NCI-H146 treated with DMSO at 0.1 percent for 48 hours (cell line): ENCODE measurements around the gene MPRIP.
"Not testable (repeated sequence)": the region's sequence is repeated elsewhere in the genome, so short reads cannot be mapped to it uniquely, and the experiment has no call there.

Experiments
- DNase-seq: peaks from one replicate; lab custom pipeline; 2025; ENCODE audit not compliant: unreplicated experiment; lab: John Stamatoyannopoulos, UW

MPRIP gene

DNA sequence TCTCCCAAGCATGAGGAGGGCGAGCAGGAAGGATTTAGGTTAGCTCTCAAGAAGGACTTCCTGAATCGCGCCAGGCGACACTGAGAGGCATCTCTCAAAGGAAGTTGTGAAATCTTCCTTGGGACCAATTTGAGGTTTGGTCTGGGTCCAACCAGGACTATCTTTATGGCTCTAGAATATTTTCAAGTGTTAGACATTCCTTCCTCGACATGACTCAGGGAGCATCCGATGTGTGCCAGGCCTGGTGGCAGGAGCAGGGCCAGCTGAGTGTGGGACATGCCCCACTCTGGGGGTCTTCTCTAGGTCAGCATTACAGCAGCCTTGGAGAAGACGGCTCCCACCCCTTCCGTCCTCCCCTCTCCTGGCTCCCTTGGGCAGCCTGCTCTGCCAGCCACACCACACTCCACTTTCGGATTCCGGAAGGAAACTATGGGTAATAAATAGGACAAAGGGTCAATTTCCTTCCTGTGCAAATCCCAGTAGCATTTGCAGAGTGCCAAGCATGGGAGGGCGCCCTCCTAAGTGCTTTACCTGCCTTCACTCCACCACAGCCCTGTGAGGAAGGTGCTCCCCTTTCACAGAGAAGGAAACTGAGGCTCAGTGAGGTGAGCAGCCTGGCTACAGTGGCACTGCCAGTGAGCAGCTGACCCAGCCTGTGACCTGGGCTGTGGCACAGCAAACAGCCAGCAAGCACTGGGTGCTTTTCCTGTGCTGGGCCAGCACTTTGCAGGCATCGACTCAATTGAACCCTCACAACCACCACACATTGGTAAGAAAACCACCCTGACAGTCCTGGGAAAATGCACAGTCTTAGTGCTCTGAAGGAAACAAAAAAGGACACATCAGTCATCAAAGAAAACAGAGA lies 31.0 kb upstream of the MPRIP start:
- not testable (repeated sequence) for DNase-seq

DNA sequence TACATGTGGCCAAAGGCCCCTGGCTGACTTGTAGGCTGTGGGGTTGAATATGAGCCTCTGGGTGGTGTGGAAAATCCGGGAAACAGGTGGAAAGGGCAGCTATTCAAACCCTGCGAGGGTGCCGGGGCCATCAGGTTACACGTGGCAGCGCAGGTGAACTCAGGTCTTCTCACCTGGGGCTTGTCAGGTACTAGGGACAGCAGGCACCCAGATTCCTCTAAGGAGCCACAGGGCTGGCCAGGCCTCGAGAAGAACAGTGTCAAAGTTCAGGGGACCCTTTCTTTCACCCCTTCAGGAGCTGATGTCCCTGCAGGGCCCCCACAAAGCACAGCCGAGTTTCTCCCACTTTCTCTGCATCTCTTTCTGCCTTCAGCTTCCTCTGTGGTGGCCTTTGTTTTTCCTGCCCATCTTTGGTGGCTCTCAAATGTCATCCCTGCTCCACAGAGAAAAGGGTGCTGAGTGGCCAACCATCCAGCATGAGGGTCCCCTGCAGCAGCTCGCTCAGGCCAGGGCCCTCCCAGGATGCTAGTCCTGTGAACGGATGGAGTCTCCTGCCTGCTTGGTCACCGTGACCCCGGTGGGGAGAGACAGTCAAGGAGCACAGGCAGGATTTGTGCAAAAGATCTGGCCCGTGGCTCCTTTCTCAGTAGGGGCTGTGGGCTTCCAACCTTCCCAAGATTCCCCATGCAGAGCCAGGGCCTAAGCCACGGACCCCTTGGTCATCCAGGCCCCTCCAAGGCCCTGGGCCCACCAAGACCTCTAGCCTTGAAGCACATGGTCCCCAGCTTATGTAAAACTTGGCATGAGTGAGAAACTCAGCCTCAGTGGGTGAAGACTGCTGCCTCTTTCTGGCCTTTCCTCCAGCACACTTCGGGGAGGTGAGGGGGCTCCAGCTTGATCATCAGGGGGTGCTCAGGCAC lies 28.2 kb upstream of the MPRIP start:
- DNase-seq = not testable (repeated sequence)

DNA sequence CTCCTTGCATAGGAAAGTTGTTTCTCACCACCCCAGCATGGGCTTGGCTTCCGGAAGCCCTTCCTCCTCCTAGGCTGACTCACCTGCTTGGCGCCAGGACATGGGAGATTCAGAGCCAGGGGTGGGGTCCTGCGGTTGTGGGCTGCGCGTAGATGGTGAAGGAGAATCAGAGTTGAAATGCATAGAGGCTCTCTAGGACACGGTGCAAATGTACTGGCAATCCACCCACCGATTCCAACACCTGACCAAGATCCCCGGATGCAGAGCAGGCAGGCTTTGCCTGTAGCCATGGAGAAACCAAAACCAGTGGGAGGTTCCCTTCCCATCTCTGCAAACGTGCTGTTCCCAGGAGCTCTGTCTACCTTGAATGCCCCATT lies 27.5 kb upstream of the MPRIP start:
- not testable (repeated sequence) for DNase-seq

DNA sequence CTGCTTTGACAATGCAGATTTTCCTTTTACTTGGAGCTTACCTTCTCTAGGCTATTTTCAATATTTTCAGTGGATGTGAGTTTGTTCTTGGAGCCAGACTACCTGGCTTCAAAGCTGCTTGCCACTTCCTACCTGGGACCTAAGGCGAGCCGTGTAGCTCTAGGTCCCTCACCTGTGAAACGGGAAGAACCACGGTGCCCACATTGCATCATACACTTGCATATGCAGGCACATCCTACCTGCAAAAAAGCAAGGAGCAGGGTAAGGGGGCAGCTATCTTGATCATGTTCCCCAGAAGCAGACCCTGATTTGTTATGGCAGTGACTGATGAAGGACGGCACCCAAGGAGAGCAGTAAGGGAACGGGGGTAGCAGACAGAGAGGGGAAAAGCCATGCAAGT lies 27.0 kb upstream of the MPRIP start:
- DNase-seq = no peak

DNA sequence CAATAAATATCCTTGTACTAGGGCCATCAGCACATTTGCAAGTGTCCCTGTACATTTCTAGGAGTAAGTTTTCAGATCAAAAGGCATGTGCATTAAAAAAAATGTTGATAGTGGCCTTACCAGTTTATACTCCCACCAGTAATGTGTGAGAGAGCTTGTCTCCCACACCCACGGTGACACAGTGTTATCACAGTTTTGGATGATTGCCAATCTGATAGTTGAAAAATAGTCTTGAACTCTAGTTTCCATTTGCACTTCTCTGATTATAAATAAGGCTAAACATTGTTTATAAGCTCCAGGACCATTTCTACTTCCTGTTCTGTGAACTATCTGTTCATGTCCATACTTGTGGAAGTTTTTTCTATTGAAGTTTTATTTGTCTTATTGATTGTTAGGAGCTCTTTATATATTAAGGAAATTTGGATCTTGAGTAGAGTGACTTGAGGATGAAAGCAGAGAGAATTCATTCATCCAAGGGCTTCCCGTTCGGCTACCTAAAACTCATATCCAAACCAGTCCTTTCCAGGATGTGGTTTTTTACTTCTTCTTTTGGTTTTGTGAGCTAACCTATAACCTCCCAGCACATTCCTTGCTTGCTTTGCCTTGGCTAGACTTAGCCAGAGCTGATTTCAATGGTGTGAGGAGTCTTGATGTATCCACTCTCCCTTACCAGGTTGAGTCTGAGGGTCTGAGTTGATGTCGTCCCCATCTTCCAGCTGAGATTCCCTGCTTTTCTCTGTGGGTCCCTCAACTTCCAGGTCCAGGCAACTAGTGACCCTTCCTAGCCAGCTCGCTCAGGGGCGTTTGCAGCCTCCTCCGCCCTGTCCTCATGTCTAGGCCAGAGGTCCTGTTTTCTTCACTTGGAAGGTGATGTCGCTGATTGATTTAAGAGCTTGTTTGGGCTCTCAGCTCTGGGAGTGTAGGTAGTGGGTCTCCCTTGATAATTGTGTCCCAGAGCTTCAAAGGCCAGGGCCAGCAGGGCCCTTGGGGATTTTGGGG lies 25.8 kb upstream of the MPRIP start:
- not testable (repeated sequence) for DNase-seq

DNA sequence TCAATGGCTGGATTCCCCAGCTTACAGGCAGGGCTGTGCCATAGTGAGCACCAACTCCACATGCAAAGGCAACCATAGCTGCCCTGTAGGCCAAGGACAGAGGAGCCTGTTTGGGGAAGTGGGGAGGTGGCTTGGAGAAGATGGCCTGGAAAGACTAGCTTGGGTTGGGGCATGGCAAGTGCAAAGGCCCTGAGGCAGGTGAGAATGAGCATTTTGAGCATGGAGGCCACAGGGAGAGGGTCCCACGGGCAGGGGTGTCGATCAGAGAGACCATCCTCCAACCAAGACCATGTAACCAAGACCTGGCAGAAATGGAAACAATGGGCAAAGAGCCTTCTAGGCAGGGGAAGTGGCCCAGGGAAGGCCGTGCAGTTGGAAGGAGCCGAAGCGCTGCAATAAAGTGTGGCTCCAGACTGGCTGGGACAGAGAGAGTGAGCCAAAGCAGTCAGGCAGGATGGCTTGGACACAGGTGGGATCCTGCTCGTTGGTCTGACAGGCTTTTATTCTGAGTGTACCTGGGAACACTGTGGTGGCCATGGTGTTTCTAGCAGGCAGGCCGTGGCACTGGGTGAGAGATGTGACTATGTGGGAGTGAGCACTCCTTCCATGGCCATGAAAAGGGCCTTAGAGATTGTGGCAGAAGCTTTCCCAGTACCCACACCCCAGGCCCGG lies 24.8 kb upstream of the MPRIP start:
- DNase-seq = no peak

DNA sequence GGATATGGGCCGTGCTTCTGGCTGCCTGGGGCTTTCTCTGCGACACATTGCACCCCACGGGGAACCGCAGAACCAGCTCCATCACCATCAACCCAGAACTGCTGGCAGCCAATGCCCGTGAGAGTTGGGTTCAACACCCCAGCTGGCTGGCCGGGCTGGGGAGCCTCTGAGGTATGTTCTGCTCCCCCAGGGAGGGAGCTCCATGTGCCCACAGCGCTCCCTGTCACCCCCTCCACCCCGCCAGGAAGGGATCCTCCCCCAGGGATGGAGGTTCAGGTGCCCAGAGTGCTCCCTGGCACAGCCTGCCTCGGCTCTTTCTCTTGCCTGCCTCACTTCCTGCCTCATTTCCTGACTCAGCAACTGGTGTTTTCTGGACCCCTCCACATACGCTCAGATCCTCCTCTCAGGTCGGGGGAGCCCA lies 24.2 kb upstream of the MPRIP start:
- no peak for DNase-seq

DNA sequence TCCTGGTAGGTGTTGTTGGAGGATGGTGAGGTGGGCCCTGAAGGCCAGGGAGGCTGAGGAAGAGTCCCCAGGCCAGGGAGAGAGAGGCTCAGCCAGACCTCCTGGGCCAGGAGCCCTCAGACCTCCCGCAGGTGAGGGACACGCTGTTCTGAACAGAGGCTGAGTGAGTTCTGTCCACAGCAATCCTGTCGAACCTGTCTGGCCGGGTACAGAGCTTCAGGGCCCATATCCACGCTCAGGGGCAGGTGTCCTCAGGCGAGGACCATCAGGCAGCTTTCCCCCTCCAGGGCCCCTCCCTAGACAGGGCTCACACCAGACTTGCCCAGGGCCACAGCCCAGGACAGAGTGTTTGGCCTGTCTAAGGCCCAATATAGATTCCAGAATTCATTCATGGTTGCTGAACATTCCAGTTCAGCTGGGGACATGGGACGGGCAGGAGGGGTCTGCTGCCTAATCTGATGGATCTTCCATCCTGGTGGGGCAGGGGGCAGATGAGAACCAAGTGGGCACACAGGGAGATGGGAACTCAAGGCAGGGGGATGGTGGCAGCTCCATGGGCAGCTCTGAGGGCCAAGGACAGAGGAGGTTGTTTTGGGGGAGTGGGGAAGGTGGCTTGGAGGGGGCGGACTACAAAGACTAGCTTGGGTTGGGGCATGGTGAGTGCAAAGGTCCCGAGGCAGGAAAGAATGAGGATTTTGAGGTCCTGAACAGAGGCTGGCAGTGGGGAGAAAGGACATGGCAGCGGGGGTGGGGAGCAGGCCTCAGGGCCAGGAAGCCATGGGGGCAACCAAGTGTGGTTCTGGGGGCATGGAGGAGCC lies 23.4 kb upstream of the MPRIP start:
- no peak for DNase-seq

DNA sequence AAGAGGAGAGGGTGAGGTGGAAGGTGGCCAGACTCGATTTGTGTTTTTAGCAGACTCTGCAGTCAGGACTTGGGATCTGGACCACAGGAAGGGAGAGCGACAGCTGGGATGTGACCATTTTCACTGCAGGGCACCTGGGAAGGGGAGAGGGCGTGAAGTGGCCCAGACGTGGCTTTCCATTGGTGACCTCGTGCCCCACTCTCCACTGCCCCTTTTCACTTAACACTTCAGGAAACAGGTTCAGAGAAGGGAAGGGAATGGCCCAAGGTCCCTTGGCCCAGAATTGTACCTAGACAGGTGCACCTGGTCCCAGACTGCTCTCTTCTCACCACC lies 22.9 kb upstream of the MPRIP start:
- DNase-seq = no peak

DNA sequence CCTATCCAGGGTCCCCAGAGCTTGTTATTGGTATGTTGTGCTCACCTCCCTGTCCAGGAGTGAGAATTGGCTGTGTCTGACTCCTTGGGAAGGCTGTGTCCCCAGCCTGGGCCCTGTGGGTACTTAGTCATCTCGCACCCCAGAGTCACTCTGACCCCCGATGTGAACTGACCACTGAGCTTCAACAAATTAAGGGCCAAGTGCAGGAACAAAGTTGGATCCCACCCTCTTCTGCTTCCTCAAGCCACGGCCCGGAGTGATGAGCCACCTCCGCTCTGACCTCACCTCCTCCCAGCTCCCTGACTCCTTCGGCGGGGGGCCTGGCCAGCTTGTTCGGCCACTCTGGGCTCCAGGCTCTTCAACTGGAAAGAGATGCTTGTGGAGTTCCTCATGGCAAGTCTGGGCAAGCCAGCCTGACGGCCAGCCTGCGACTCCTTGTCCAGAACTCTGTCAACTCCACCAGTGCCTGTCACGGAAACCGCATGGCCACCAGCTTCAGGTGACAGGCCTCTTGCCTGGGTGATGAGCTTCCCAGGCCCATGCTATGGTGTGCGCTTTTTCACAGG lies 22.3 kb upstream of the MPRIP start:
- no peak for DNase-seq

DNA sequence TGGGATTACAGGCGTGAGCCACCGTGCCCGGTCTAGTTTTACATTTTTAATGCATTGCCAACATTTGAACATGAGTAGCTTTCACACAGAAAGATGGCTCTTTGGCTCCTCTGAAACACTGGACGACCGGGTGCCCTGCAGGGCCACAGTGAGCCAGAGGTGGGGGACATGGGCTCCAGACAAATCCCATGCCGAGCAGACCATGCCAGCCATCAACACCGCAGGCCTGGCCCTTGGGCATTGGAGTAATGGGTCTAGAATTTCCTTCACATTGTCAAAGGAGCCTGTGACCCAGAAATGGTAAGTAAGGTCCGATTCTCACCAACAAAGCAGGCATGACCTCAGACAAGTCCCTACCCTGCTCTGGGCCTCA lies 21.4 kb upstream of the MPRIP start:
- no peak for DNase-seq

DNA sequence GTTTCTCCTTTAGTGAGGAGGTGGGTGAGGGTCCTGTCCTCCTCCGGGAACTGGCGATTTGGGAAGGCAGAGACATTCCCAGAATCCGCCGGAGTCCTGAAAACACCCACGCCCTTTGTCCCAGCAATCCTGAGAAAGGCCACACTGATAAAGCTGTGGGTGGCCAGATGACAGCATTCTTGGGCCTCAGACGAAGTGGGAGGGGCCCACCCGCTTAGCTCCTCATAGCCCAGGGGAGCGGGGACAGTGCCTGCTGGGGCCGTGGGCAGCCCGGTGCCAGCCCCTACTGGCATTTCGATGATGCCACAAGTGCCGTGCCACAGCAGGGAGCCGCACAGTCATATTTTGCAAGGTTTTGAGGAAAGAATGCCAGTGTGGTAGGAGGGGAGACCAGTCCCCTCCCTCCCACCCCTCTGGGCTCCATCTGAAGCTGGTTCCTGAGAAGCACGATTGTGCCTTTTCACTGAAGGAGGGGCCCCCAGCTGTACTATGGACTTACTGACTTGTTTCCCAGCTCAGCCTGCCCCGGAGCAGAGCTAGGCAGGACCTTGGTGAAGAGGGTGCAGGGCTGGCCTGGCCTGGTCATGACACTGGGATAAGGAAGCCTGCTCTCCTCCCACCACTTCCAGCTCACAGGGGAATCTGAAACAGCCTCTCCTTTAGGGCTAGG lies 20.9 kb upstream of the MPRIP start:
- no peak for DNase-seq

DNA sequence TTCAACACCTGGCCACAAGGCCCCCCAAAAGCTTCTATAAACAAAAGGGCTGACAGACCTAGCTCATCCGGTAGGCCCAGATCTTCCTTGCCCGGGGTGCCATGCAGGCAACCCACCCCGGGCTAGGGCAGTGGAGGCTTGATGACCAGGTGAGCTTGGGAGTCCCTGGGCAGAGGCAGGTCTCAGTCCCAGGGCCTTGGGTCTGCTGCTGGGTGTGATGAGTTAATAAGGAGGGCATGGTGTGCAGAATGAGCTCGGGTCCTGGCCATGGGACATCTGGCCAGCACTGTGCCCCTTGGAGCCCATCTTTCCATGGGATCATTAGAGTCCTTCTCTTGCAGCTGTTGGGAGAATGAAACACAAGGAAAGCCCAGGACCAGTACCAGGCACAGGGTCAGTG lies 20.2 kb upstream of the MPRIP start:
- DNase-seq = no peak

DNA sequence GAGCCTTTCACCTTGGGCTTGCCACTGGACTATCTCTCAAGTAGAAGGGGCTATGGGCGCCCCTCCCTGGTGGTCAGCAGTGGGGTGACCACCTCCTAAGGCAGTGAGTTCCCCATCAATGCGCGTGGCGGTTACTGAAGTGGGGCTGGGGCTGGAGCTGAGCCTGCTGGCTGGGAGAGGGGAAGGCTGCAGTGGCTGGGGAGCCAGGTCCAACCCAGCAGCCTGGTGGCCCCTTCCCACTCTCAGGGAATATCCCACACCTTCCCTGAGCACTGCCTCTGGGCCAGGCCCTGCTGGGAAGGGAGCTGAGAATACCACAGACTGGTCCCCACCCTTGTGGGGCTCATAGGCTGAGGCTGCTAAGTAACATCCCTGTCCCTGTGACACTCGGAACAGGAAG lies 19.8 kb upstream of the MPRIP start:
- DNase-seq = no peak

DNA sequence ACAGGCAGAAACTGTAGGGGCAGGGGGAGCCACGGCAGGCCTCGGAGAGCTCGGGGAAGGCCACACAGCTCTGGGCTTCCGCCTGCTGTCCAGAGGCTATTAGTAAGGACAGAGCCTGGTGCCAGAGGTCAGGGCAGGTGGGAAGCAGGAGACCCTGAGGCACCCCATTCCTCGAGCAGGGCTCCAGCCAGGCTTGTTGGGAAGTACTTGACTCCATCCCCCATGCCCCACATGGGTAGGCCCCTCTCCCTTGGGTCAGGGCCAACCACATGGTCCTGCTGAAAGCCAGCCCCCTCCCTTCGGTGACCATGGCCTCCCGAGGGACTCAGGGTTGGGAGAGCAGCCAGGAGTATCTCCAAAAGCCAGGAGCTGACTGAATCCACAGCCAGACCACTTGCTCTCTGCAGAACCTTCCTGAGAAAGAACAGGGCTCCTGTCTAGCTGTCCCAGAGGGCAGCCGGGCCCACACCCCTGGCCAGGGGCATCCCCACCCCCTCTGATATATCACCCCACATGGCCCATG lies 17.4 kb upstream of the MPRIP start:
- no peak for DNase-seq

DNA sequence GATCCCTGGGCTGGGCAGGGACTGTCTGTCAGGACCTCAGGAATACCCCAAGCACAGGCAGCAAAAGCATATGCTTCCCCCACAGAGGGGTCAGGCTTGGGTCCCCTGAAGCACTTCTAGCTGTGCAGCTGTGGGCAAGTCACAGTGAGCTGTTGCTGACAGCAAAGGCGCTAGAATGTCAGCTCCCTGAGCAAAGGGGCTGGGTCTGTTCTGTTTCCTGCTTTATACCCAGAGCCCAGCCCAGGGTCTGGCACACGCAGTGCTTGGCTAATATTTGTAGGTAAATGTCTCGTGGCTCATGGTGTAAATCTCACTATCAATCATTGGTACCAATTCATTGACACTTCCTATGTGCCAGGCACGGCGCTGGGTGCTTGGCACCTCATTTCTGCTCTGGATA lies 16.6 kb upstream of the MPRIP start:
- no peak for DNase-seq

DNA sequence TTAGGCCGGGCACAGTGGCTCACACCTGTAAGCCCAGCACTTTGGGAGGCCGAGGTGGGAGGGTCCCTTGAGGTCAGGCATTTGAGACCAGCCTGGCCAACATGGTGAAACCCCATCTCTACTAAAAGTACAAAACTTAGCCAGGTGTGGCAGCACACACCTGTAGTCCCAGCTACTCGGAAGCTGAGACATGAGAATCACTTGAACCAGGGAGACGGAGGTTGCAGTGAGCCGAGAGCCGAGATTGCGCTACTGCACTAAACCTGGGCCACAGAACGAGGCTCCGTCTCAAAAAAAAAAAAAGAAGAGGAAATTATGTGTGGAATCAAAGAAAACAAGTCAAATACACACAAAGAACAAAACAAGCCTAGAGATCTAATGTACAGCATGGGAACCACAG lies 16.1 kb upstream of the MPRIP start:
- no peak for DNase-seq

DNA sequence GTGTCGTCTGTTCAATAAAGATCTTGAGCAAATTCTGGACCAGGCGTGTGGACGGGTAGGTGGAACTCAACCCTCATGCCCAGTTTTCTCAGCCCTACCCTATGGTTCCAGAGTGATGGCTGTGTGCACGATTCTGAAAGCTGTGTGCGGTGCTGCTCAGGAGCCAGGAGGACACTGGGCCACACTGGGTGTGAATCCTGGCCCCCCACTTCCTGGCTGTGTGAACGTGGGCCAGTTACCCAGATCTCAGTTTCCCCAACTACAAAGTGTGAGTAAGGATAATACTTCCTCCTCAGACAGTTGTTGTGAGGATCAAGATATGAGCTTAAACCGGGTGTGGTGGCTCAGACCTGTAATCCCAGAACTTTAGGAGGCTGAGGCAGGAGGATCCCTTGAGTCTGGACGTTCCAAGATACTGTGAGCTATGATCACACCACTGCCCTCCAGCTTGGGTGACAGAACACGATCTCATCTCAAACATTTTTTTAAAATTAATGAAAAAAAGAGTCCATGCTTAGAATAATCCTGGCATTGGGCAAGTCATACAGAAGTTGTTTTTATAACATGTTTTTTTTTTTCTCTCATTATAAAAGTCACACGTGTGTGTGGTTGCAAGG lies 14.7 kb upstream of the MPRIP start:
- no peak for DNase-seq
